Panc1 (cell line): ENCODE measurements around the gene DLGAP3. TPM values are rescaled to one million over a fixed set of nuclear protein-coding genes. Genes with fewer than 3 reads are reported as not detected.

Source experiments
- ATAC-seq: fragments of 200-7000 bp; cut with Tn5 transposase; 2 replicates; pipeline ENCODE4 v1.9.1; 2020; ENCODE audit warnings: mild to moderate bottlenecking, moderate library complexity
- BruUV-seq: library from RNA; stranded (reverse); fragments of 400-500 nt; replicated peaks from 2 replicates; lab custom pipeline; 2021; lab: Mats Ljungman, UMichigan
- CTCF ChIA-PET: fragments of 300-600 bp; sonication (Branson Sonifier 250); formaldehyde crosslinking; loops from one replicate; lab custom pipeline; 2022; ENCODE audit warnings: antibody characterized with exemption; lab: Charles Lee
- POLR2A ChIA-PET: fragments of 300-600 bp; sonication (Branson Sonifier 250); formaldehyde crosslinking; loops from one replicate; lab custom pipeline; 2022; ENCODE audit warnings: antibody characterized with exemption; lab: Charles Lee
- DNase-seq: peaks from one replicate; pipeline ENCODE4 v3.0.0-alpha.2; 2010; ENCODE audit warnings: low read depth, low spot score
- H3K27ac ChIP-seq: 2 replicates; pipeline ENCODE4 v1.5.1; 2011; ENCODE audit warnings: mild to moderate bottlenecking, low read length, inconsistent platforms
- H3K27me3 ChIP-seq: fragments of 200-500 bp; sonication (Bioruptor generic); 2 replicates; pipeline ENCODE4 v1.6.0; 2014; ENCODE audit warnings: low read length, inconsistent platforms; ENCODE audit not compliant: control insufficient read depth, insufficient read depth
- H3K36me3 ChIP-seq: fragments of 200-500 bp; sonication (Bioruptor generic); 2 replicates; pipeline ENCODE4 v1.5.1; 2014; ENCODE audit warnings: inconsistent platforms, mild to moderate bottlenecking, low read length, moderate library complexity; ENCODE audit not compliant: control insufficient read depth, insufficient read depth
- H3K4me1 ChIP-seq: 2 replicates; pipeline ENCODE4 v1.5.1; 2011; ENCODE audit warnings: inconsistent platforms, mild to moderate bottlenecking, low read length, moderate library complexity; ENCODE audit not compliant: control insufficient read depth, insufficient read depth
- H3K4me3 ChIP-seq, 2 experiments: 2 replicates each; pipeline ENCODE4 v1.5.1; 2011 to 2012; ENCODE audit warnings: low read depth in 2 of 2, low read length in 2 of 2, mild to moderate bottlenecking in 2 of 2, inconsistent platforms in 1 of 2, moderate library complexity in 1 of 2
- H3K9me3 ChIP-seq: fragments of 200-500 bp; sonication (Bioruptor generic); 2 replicates; pipeline ENCODE4 v1.5.1; 2014; ENCODE audit warnings: low read depth, mild to moderate bottlenecking, inconsistent platforms, low read length, moderate library complexity; ENCODE audit not compliant: control insufficient read depth, insufficient read depth
- POLR2AphosphoS5 ChIP-seq: IDR thresholded peaks from 2 replicates; pipeline ENCODE4 v1.6.1; 2012; ENCODE audit warnings: mild to moderate bottlenecking, low read depth, low read length, moderate library complexity
- SIN3A ChIP-seq: IDR thresholded peaks from 2 replicates; pipeline ENCODE4 v1.6.1; 2012; ENCODE audit warnings: low read depth, mild to moderate bottlenecking, low read length, moderate library complexity, borderline replicate concordance; ENCODE audit not compliant: insufficient read depth
- TCF7L2 ChIP-seq: IDR thresholded peaks from 2 replicates; pipeline ENCODE4 v1.6.1; 2011; ENCODE audit warnings: mild to moderate bottlenecking, low read depth, low read length, inconsistent platforms
- in situ Hi-C: cut with HindIII; loops from 2 replicates; pipeline ENCODE4 v1.10.0; 2016; ENCODE audit warnings: low sequenced_read_pairs, low pct_unique_long_range_greater_than_20kb
- intact Hi-C: fragments of 100-400 bp; cut with micrococcal nuclease; formaldehyde crosslinking; loops from one replicate; pipeline ENCODE4 v1.10.0; 2022; ENCODE audit not compliant: unreplicated experiment
- total RNA-seq: library from RNA; stranded (reverse); gene quantifications from one replicate; pipeline ENCODE4 v1.2.1, GENCODE V29; 2021; ENCODE audit not compliant: unreplicated experiment
- TF ChIP-seq, protein P1 (sequence below), 2 experiments: IDR thresholded peaks; 2 replicates each; pipeline ENCODE4 v1.6.1; 2011 to 2012; ENCODE audit warnings: low read depth in 2 of 2, control low read depth in 1 of 2, low read length in 1 of 2, mild to moderate bottlenecking in 1 of 2, moderate library complexity in 1 of 2; ENCODE audit not compliant: insufficient read depth in 1 of 2
- TF ChIP-seq, protein P2 (sequence below): fragments of 450-650 bp; IDR thresholded peaks from 2 replicates; pipeline ENCODE4 v1.5.1; 2017; ENCODE audit warnings: mild to moderate bottlenecking

The DLGAP3 gene
- total RNA-seq, 1 experiment from 2014 or later, result 0.87 TPM

DNA sequence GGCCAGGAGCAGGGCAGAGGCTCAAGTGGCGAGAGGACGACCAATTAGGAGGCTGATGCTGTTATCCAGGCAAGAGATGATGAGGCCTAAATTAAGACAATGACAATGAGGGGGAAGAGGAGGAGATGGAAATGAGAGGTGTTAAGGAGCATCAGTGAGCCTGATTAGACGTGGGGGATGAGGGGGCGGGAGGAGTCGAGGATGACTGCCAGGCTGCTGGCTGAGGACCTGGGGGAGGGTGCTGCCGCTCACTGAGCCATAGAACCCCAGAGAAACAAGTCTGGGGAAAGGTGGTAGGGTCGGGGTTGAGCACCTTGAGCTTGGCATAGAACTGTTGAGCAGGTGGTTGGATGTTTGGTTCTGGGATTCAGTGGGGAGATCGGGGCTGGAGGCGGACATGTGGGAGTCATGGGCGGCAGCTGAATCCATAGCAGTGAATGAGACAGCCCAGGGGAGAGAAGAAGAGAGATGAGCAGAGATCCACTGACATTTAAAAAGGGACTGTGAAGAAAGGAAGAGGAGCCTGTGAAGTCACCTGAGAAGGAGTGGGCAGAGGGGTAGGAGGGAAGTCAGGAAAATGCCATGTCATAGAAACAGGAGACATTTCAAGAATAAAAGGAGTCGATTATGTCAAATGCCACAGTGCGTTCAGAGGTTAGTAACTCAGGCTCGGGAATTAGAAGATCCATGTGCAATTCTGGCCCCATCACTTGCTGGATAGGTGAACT is 28.5 kb downstream of the DLGAP3 start:
- CTCF ChIA-PET, result no interaction called here
- no peak overlapping the region for H3K27ac ChIP-seq
- intact Hi-C loops, result no loop called here
- H3K9me3 ChIP-seq, result no peaks in the 10 kb centered on the region
- H3K4me1 ChIP-seq, result no peaks in the 10 kb centered on the region
- no peak for DNase-seq
- TF ChIP-seq, protein P1, sequence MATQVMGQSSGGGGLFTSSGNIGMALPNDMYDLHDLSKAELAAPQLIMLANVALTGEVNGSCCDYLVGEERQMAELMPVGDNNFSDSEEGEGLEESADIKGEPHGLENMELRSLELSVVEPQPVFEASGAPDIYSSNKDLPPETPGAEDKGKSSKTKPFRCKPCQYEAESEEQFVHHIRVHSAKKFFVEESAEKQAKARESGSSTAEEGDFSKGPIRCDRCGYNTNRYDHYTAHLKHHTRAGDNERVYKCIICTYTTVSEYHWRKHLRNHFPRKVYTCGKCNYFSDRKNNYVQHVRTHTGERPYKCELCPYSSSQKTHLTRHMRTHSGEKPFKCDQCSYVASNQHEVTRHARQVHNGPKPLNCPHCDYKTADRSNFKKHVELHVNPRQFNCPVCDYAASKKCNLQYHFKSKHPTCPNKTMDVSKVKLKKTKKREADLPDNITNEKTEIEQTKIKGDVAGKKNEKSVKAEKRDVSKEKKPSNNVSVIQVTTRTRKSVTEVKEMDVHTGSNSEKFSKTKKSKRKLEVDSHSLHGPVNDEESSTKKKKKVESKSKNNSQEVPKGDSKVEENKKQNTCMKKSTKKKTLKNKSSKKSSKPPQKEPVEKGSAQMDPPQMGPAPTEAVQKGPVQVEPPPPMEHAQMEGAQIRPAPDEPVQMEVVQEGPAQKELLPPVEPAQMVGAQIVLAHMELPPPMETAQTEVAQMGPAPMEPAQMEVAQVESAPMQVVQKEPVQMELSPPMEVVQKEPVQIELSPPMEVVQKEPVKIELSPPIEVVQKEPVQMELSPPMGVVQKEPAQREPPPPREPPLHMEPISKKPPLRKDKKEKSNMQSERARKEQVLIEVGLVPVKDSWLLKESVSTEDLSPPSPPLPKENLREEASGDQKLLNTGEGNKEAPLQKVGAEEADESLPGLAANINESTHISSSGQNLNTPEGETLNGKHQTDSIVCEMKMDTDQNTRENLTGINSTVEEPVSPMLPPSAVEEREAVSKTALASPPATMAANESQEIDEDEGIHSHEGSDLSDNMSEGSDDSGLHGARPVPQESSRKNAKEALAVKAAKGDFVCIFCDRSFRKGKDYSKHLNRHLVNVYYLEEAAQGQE (IDR thresholded peaks at IDR 0.05; ENCODE audit: insufficient read depth in 1 of 2, low read depth in 2 of 2, low read length in 1 of 2), result no peak
- TF ChIP-seq TCF7L2 (no peak), SIN3A (no peak), POLR2AphosphoS5 (no peak)
- TF ChIP-seq, protein P2, sequence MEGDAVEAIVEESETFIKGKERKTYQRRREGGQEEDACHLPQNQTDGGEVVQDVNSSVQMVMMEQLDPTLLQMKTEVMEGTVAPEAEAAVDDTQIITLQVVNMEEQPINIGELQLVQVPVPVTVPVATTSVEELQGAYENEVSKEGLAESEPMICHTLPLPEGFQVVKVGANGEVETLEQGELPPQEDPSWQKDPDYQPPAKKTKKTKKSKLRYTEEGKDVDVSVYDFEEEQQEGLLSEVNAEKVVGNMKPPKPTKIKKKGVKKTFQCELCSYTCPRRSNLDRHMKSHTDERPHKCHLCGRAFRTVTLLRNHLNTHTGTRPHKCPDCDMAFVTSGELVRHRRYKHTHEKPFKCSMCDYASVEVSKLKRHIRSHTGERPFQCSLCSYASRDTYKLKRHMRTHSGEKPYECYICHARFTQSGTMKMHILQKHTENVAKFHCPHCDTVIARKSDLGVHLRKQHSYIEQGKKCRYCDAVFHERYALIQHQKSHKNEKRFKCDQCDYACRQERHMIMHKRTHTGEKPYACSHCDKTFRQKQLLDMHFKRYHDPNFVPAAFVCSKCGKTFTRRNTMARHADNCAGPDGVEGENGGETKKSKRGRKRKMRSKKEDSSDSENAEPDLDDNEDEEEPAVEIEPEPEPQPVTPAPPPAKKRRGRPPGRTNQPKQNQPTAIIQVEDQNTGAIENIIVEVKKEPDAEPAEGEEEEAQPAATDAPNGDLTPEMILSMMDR, result no peak
- no peaks in the 10 kb centered on the region for H3K36me3 ChIP-seq
- BruUV-seq, result no TSS peak
- ATAC-seq, result no peak
- H3K4me3 ChIP-seq, result no peak overlapping the region
- peaks cover 14% of the 10 kb centered on the region; the same call in 1 of the 2 replicates for H3K27me3 ChIP-seq
- POLR2A ChIA-PET, result no interaction called here
- in situ Hi-C loops, result no loop called here

DNA sequence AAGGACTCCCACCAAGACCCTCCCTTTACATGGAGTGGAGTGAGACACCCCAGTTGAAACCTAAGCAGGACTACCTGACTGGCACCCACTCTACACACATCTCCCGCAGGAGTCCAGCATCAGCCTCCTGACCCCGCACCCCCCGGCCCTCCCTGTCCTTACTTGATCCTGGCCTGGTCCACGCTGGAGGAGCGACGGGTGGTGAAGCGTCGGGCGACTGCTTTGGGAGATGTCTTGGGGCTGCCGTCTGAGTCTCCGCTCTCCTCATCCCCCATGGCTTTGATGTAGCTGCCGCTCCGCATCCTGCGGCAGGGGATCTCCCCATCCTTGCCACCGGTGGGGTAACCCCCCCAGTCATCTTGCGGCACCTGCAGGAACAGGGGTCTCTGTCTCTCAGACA is 29.5 kb downstream of the DLGAP3 start:
- in situ Hi-C loops (no loop called here), intact Hi-C loops (no loop called here)
- Histone ChIP-seq H3K9me3 (no peaks in the 10 kb centered on the region), H3K4me1 (no peaks in the 10 kb centered on the region), H3K4me3 (no peak overlapping the region), H3K36me3 (no peaks in the 10 kb centered on the region), H3K27ac (no peak overlapping the region), H3K27me3 (peaks cover 14% of the 10 kb centered on the region; the same call in 1 of the 2 replicates)
- ChIA-PET POLR2A (no interaction called here), CTCF (no interaction called here)
- no peak for TF ChIP-seq POLR2AphosphoS5
- TF ChIP-seq TCF7L2, result no peak
- TF ChIP-seq SIN3A, result no peak
- TF ChIP-seq, protein P2, result no peak
- BruUV-seq, result no TSS peak
- ATAC-seq, result no peak
- DNase-seq, result no peak
